Panc1 (cell line): ENCODE measurements around the gene ATXN2.

ENCODE experiments used
- POLR2AphosphoS5 ChIP-seq: IDR thresholded peaks from 2 replicates; pipeline ENCODE4 v1.6.1; 2012; ENCODE audit warnings: mild to moderate bottlenecking, low read depth, low read length, moderate library complexity
- TCF7L2 ChIP-seq: IDR thresholded peaks from 2 replicates; pipeline ENCODE4 v1.6.1; 2011; ENCODE audit warnings: mild to moderate bottlenecking, low read depth, low read length, inconsistent platforms
- TF ChIP-seq, protein P1 (sequence below): fragments of 450-650 bp; IDR thresholded peaks from 2 replicates; pipeline ENCODE4 v1.5.1; 2017; ENCODE audit warnings: mild to moderate bottlenecking

DNA sequence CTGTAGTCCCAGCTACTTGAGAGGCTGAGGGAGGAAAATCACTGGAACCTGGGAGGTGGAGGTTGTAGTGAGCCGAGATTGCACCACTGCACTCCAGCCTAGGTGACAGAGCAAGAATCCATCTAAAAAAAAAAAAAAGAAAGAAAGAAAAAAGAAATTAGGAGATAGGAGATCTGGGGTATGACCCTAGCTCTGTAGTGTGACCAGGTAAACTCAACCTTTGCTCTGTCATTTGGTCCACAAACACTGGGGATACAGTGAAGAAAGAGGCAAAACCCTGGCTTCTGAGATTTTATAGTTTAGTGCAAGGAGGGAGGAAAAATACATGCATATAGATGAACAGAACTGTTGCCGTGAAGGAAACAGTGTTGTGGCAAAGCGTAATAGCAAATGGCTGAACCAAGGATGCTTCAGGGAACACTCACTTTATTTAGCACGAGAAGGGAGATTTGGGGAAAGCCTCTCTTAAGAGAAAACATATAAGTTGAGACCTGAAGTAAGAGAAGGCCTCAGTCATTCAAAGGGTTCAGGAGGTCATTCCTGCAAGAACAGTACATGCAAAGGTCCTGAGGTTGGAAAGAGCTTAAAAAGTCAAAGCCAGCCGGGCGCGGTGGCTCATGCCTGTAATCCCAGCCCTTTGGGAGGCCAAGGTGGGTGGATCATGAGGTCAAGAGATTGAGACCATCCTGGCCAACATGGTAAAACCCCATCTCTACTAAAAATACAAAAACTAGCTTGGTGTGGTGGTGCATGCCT, 29.6 kb upstream of the ATXN2 start:
- TF ChIP-seq TCF7L2 = no peak
- TF ChIP-seq, protein P1, sequence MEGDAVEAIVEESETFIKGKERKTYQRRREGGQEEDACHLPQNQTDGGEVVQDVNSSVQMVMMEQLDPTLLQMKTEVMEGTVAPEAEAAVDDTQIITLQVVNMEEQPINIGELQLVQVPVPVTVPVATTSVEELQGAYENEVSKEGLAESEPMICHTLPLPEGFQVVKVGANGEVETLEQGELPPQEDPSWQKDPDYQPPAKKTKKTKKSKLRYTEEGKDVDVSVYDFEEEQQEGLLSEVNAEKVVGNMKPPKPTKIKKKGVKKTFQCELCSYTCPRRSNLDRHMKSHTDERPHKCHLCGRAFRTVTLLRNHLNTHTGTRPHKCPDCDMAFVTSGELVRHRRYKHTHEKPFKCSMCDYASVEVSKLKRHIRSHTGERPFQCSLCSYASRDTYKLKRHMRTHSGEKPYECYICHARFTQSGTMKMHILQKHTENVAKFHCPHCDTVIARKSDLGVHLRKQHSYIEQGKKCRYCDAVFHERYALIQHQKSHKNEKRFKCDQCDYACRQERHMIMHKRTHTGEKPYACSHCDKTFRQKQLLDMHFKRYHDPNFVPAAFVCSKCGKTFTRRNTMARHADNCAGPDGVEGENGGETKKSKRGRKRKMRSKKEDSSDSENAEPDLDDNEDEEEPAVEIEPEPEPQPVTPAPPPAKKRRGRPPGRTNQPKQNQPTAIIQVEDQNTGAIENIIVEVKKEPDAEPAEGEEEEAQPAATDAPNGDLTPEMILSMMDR = no peak
- no peak for TF ChIP-seq POLR2AphosphoS5
